ENCODE measurements around the gene LRIT2. TPM values are rescaled to one million over a fixed set of nuclear protein-coding genes. Genes with fewer than 3 reads are reported as not detected.
"Not testable (repeated sequence)": the region's sequence is repeated elsewhere in the genome, so short reads cannot be mapped to it uniquely, and the experiment has no call there.

LRIT2 gene
- total RNA-seq, 1 donor from 2014 or later, result not detected

DNA sequence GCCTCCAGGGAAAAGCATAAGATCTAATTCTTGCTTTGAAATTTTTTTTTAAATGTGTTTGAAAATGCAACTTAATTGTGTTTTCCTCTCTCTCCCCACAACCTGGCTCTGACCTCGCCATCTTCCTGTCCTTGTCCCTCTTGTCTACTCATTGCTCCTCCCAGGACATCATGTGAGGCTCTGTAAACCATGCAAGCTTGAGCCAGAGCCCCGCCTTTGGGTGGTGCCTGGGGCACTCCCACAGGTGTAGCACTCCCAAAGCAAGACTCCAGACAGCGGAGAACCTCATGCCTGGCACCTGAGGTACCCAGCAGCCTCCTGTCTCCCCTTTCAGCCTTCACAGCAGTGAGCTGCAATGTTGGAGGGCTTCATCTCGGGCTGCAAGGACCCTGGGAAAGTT, 40.8 kb downstream of the LRIT2 start:
- Mint-ChIP-seq H3K9me3 (ENCODE audit: low read depth) (no peaks in the 10 kb centered on the region), H3K4me3 (ENCODE audit: low read depth) (no peak overlapping the region), H3K36me3 (ENCODE audit: insufficient read depth) (no peaks in the 10 kb centered on the region), H3K4me1 (ENCODE audit: low read depth) (no peaks in the 10 kb centered on the region), H3K27ac (no peak overlapping the region), H3K27me3 (peaks cover 12% of the 10 kb centered on the region)
- no peak for DNase-seq (ENCODE audit: low spot score, unreplicated experiment)
- TF ChIP-seq, protein P1, sequence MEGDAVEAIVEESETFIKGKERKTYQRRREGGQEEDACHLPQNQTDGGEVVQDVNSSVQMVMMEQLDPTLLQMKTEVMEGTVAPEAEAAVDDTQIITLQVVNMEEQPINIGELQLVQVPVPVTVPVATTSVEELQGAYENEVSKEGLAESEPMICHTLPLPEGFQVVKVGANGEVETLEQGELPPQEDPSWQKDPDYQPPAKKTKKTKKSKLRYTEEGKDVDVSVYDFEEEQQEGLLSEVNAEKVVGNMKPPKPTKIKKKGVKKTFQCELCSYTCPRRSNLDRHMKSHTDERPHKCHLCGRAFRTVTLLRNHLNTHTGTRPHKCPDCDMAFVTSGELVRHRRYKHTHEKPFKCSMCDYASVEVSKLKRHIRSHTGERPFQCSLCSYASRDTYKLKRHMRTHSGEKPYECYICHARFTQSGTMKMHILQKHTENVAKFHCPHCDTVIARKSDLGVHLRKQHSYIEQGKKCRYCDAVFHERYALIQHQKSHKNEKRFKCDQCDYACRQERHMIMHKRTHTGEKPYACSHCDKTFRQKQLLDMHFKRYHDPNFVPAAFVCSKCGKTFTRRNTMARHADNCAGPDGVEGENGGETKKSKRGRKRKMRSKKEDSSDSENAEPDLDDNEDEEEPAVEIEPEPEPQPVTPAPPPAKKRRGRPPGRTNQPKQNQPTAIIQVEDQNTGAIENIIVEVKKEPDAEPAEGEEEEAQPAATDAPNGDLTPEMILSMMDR (IDR thresholded peaks at IDR 0.05; ENCODE audit: unreplicated experiment), result no peak

GRCh38 chr10:84181631-84182030, 43.7 kb downstream of the LRIT2 start:
- H3K4me1 Mint-ChIP-seq (ENCODE audit: low read depth), result peaks cover 3% of the 10 kb centered on the region
- no peak for DNase-seq (ENCODE audit: low spot score, unreplicated experiment)
- TF ChIP-seq, protein P1 (IDR thresholded peaks at IDR 0.05; ENCODE audit: unreplicated experiment), result no peak
- H3K27me3 Mint-ChIP-seq, result peaks cover 5% of the 10 kb centered on the region
- H3K4me3 Mint-ChIP-seq (ENCODE audit: low read depth), result no peak overlapping the region
- no peaks in the 10 kb centered on the region for H3K9me3 Mint-ChIP-seq (ENCODE audit: low read depth)
- H3K36me3 Mint-ChIP-seq (ENCODE audit: insufficient read depth), result no peaks in the 10 kb centered on the region
- H3K27ac Mint-ChIP-seq, result no peak overlapping the region

DNA sequence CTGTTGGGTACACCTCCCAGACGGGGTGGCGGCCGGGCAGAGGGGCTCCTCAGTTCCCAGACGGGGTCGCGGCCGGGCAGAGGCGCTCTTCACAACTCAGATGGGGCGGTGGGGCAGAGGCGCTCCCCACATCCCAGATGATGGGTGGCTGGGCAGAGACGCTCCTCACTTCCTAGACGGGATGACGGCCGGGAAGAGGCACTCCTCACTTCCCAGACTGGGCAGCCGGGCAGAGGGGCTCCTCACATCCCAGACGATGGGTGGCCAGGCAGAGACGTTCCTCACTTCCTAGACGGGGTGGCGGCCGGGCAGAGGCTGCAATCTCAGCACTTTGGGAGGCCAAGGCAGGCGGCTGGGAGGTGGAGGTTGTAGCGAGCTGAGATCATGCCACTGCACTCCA, 45.0 kb downstream of the LRIT2 start:
- H3K4me1 Mint-ChIP-seq (ENCODE audit: low read depth); H3K36me3 Mint-ChIP-seq (ENCODE audit: insufficient read depth); H3K9me3 Mint-ChIP-seq (ENCODE audit: low read depth); H3K27ac Mint-ChIP-seq; H3K4me3 Mint-ChIP-seq (ENCODE audit: low read depth); H3K27me3 Mint-ChIP-seq; DNase-seq (ENCODE audit: low spot score, unreplicated experiment): not testable (repeated sequence)

DNA sequence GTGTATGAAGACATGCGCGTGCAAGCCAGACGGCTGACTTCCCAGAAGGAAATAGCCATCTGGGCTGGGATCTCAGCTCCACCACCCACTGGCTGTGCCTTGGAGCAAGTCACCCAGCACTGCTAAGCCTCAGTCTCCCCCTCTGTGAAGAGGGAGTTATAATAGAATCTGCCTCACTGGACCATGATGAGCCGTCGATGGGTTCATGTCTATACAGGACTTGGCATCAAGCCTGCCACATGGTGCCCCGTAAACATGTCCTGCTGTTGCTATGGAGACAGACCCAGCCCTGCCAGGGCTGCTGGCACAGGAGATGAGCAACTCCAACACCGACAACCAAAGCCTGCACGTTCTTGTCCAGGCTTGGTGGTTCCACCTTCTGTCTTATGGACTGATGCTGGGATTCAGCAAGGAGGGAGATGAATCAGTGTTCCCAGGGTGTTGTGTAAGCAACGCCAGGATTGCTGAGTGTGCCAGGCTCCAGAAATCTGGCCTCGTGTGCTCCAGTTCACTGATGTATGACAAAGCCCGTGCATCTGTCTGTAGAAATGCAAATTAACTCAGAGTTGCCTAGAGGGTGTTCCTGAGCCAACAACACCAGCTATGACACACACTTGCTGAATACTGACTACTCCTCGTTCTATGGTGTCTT, 46.2 kb downstream of the LRIT2 start:
- peaks cover 6% of the 10 kb centered on the region for H3K4me1 Mint-ChIP-seq (ENCODE audit: low read depth)
- TF ChIP-seq, protein P1 (IDR thresholded peaks at IDR 0.05; ENCODE audit: unreplicated experiment), result no peak
- no peaks in the 10 kb centered on the region for H3K36me3 Mint-ChIP-seq (ENCODE audit: insufficient read depth)
- H3K27ac Mint-ChIP-seq, result no peak overlapping the region
- no peaks in the 10 kb centered on the region for H3K27me3 Mint-ChIP-seq
- no peak for DNase-seq (ENCODE audit: low spot score, unreplicated experiment)
- H3K9me3 Mint-ChIP-seq (ENCODE audit: low read depth), result no peaks in the 10 kb centered on the region
- H3K4me3 Mint-ChIP-seq (ENCODE audit: low read depth), result no peak overlapping the region

- no peaks in the 10 kb centered on the region for H3K27me3 Mint-ChIP-seq
- H3K36me3 Mint-ChIP-seq (ENCODE audit: insufficient read depth), result no peaks in the 10 kb centered on the region
- peaks cover 6% of the 10 kb centered on the region for H3K4me1 Mint-ChIP-seq (ENCODE audit: low read depth)
- TF ChIP-seq, protein P1 (IDR thresholded peaks at IDR 0.05; ENCODE audit: unreplicated experiment), result no peak
- no peak for DNase-seq (ENCODE audit: low spot score, unreplicated experiment)
- no peak overlapping the region for H3K4me3 Mint-ChIP-seq (ENCODE audit: low read depth)
- no peak overlapping the region for H3K27ac Mint-ChIP-seq
- H3K9me3 Mint-ChIP-seq (ENCODE audit: low read depth), result no peaks in the 10 kb centered on the region
Observed at GRCh38 chr10:84178160-84178609, 47.2 kb downstream of the LRIT2 start.

DNA sequence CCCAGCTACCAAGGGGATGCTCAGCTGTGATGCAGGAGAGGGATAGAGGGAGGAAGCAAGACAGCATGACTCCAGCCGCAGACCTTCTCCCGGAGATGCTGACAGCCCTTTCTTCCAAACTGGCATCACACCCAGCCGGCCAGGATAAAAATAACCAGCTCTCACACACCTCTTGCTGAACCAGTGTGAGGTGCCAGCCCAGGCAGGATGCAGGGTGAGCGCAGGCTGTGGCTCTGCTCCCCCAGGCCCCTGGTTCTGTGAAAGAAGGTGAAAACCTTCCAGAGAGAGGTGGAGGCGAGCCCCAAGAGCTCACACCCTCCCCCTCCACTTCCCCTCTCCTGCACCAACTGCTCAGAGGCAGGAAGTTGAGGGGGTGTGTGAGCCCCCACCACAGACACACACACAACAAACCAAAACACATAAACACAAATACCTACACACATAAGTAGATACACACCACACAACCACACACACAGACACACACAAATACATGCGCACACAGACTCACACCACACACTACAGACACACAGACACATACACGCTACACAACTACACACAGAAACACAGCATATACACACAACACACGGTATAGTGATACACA, 47.7 kb downstream of the LRIT2 start:
- no peak overlapping the region for H3K27ac Mint-ChIP-seq

More for the DNA sequence above, 47.7 kb downstream of the LRIT2 start:
- Mint-ChIP-seq H3K36me3 (ENCODE audit: insufficient read depth) (no peaks in the 10 kb centered on the region), H3K27me3 (no peaks in the 10 kb centered on the region), H3K4me1 (ENCODE audit: low read depth) (peaks cover 6% of the 10 kb centered on the region), H3K9me3 (ENCODE audit: low read depth) (no peaks in the 10 kb centered on the region), H3K4me3 (ENCODE audit: low read depth) (no peak overlapping the region)
- no peak for DNase-seq (ENCODE audit: low spot score, unreplicated experiment)
- TF ChIP-seq, protein P1 (IDR thresholded peaks at IDR 0.05; ENCODE audit: unreplicated experiment), result no peak
